GM12873 (cell line): ENCODE measurements around the gene CDK7.

Experiments used
- TF ChIP-seq, protein P1 (sequence below): IDR thresholded peaks from 2 replicates; pipeline ENCODE4 v1.5.1; 2012; ENCODE audit warnings: low read depth, mild to moderate bottlenecking, moderate library complexity, low read length, control low read depth; ENCODE audit not compliant: insufficient read depth; ENCODE audit errors: missing control alignments

The CDK7 gene

DNA sequence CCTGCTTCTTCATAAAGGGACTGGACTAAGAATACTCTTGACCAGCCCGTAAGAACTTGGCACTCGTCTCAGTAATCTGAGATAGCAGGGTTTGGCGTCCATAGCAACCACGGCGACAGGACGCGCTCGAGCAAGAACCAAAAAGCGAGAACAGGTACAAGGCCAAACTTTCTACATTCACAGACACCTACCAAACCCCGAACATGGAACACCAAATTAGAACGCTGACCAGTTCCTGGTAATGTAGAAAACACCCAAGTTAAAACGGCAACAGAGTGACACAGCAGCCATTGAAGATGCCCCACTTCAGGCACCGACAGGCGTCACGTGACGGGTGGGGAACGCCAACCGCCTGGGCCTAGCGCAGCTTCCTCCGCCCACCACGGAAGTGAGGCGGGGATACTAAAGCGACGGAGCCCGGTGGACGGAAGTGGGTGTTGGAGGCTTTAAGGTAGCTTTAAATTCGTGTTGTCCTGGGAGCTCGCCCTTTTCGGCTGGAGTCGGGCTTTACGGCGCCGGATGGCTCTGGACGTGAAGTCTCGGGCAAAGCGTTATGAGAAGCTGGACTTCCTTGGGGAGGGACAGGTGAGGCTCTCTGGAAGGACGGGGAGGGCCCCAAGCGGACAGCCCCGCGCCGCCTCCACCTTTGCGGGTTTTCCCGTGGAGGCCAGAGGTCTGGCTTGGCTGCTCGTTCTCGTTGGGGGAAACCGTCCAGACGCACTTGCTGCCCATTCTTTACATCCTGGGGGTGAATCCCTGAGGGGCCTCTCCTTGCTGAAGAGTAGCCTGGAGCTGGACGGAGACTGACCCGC, at the start of gene CDK7:
Gene CDK7, plus strand, starts transcription at position 430 of the 812 bp plus-strand sequence. Its CDS starts 90 bp downstream, at position 520.
- TF ChIP-seq, protein P1, sequence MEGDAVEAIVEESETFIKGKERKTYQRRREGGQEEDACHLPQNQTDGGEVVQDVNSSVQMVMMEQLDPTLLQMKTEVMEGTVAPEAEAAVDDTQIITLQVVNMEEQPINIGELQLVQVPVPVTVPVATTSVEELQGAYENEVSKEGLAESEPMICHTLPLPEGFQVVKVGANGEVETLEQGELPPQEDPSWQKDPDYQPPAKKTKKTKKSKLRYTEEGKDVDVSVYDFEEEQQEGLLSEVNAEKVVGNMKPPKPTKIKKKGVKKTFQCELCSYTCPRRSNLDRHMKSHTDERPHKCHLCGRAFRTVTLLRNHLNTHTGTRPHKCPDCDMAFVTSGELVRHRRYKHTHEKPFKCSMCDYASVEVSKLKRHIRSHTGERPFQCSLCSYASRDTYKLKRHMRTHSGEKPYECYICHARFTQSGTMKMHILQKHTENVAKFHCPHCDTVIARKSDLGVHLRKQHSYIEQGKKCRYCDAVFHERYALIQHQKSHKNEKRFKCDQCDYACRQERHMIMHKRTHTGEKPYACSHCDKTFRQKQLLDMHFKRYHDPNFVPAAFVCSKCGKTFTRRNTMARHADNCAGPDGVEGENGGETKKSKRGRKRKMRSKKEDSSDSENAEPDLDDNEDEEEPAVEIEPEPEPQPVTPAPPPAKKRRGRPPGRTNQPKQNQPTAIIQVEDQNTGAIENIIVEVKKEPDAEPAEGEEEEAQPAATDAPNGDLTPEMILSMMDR: no peak

DNA sequence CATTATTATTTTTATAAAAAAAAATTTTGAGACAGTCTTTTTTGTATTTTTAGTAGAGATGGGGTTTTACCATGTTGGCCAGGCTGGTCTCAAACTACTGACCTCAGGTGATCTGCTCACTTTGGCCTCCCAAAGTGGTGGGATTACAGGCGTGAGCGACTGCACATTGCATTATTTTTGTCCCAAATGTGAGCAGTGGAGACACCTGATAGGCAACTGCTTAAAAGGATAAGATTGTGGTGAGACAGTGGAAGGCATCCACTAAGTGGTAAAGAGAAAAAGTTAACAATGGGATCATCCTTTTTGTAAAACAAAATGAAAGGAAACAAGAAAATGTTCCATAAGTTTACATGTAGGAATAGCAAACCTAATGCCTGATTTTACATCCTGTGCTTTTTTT, 47.3 kb upstream of the CDK7 start:
- TF ChIP-seq, protein P1: no peak

DNA sequence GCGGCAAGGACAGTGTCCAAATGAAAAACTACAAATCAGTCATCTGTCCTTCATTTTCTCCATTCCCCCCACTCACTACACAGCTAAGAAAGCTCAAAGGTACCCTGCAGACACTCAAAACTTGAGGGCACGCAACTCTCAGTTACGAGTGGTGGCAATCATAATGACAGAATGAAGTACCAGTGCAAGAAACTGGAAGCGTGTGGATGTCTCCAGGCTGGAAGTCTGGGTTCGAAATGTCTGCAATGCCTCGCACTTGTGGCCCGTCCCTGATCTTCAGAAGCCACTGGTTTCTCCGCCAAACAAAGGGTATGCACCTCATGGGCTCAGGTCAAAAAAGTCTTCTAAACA, 45.9 kb upstream of the CDK7 start:
- TF ChIP-seq, protein P1: no peak

DNA sequence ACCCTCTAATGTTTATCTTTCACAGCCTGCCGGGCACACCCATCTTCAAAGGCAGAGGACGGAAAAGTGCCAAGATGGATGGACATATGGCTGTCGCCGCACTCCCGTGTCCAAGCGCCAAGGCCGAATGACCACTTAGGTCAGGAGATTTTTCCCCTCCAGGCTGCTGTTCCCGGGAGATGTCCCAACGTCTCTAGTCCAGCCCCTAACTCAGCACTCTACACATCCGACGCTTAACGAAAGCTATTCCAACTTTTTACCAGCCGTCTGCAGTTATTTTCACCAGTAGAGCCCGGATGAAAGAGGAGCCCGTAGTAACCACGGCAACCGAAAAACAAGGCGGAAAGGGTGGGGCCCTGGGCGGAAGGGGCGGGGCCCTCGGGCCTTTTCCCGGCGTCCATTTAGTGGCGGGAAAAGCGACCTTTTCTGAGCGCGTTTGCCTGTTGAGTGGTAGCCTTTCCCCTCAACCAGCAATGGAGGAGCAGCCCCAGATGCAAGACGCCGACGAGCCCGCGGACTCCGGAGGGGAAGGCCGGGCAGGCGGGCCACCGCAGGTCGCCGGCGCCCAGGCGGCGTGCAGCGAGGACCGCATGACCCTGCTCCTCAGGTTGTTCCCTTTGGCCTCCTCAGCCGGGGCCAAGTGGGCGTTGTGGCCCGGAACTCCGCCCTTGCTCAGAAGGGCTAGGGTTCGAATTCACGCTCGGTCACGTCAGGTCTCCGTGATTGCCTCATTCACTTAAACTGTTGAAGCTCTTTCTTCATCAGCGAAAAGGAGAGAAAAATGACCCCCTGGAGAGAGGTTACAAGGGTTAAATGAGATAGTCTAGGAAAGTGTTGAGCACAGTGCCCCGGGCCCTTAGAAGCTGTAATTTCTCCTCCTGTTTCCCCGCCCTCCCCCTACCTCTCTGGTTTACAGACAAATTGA, 45.3 kb upstream of the CDK7 start, which contains the start of gene CENPH:
Gene CENPH, plus strand, starts transcription at position 422 of the 925 bp plus-strand sequence. Its CDS starts 52 bp downstream, at position 474.
- TF ChIP-seq, protein P1: no peak

DNA sequence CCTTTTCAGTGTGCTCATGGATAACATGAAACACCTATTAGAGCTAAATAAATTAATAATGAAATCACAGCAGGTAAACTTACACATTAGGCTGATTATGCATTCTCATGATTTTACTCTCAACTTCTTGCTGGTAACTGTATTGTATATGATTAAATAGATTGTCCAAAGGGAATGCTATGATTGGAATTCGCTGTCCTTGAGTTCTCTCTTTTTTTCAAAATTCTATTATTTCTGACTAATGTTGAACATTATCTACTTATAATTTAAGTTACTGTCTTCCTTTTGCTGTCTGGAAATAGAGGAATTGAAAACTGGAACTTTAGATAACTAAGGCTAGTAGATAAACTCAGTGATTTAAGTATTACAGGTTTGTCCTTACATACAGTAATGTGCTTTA, 32.2 kb upstream of the CDK7 start:
- TF ChIP-seq, protein P1: no peak

DNA sequence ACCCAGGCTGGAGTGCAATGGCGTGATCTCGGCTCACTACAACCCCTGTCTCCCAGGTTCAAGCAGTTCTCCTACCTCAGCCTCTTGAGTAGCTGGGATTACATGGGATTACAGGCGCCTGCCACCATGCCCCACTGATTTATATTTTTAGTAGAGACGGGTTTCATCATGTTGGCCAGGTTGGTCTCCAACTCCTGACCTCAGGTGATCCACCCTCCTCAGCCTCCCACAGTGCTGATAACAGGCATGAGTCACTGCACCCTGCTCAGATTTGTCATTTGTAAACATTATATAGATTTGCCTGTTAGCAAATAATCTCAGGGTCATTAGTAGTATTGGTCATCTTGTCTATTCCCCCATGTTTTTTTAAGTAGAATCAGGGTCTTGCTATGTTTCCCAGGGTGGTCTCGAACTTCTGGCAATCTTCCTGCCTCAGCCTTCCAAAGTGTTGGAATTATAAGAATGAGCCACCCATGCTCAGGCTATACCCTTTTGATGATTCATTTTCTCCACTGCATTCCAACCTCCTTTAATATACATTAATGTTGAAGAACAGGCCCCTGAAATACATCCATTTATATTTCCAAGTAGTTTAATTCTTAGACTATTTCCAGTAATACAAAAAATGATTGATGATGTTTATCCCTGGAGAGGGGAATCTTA, 28.0 kb upstream of the CDK7 start:
- TF ChIP-seq, protein P1: no peak

DNA sequence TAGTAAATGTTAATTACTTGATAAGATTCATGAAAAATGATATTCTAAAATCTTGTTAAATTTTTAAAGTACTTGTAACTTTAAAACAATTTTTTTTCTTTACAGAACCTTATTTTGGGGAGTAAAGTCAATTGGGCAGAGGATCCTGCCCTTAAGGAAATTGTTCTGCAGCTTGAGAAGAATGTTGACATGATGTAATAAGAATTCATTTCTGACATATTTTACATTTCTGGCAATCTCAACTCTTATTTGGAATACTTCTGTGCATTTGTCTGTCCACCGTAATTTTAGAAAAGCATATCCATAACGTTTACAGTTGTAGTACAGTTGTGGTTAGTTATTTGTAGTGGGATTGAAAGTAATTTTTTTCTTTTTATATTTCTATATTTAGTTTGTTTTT, 25.1 kb upstream of the CDK7 start:
- TF ChIP-seq, protein P1: no peak
